ENCODE measurements around the gene SCGB1D1.

DNA sequence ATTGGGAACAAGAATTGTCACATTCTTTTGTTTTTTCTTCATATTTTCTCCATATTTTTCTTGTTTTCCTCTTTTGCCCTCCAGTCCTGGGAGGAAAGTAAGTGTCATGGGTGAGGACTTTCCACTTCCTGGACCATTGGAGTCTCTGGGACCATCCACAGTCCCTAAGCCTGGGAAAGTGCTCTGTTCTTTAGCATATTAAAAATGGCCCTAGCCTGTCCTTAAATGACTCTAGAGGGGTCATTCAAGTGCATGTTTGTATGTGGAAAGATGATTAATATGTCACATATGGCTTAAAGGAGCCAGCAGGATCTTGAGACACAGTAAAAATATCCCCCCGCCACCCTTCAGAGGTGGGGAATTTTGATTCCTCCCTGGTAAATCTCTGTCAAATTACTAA lies 20.1 kb upstream of the SCGB1D1 start:
- TF ChIP-seq EZH2 (IDR thresholded peaks at IDR 0.05) = no peak
- TF ChIP-seq FOXP2 (optimal IDR thresholded peaks at IDR 0.05; ENCODE audit: control extremely low read depth, extremely low read length, insufficient read depth) = no peak

All from SK-N-MC (cell line).